Measurements from ENCODE around the gene PROM1. TPM values are rescaled to one million over a fixed set of nuclear protein-coding genes. Genes with fewer than 3 reads are reported as not detected.

The PROM1 gene
- total RNA-seq, 1 experiment from 2014 or later: 17.7 TPM

- TF ChIP-seq JUND (IDR thresholded peaks at IDR 0.05) (no peak), ATF3 (IDR thresholded peaks at IDR 0.05) (no peak), MAX (IDR thresholded peaks at IDR 0.05) (no peak), POLR2A (IDR thresholded peaks at IDR 0.05; ENCODE audit: borderline replicate concordance, extremely low read depth, insufficient read depth, insufficient read length) (no peak), SP1 (IDR thresholded peaks at IDR 0.05; ENCODE audit: low read depth) (no peak), TCF7L2 (IDR thresholded peaks at IDR 0.05; ENCODE audit: borderline replicate concordance, extremely low read depth, insufficient read depth, insufficient read length) (no peak)
Observed at GRCh38 chr4:16092682-16093319, 9.0 kb upstream of the PROM1 start (continued).

- peaks cover 91% of the 10 kb centered on the region for H3K27me3 ChIP-seq (ENCODE audit: insufficient read depth, low read length)
- ChIA-PET RAD21 (ENCODE audit: low non-redundant PET in 1 of 2, low total read pairs in 2 of 2, uncharacterized antibody in 2 of 2, unreplicated experiment in 2 of 2) (no interaction called here), CTCF (no interaction called here), POLR2A (no interaction called here)
- H3K36me3 ChIP-seq (ENCODE audit: control insufficient read depth in 1 of 2, insufficient read depth in 2 of 2, low read length in 2 of 2): no peaks in the 10 kb centered on the region
- H3K9me3 ChIP-seq (ENCODE audit: control insufficient read depth in 1 of 2, insufficient read depth in 1 of 2, low read depth in 1 of 2, low read length in 2 of 2): no peaks in the 10 kb centered on the region
- intact Hi-C loops (cut with micrococcal nuclease): no loop called here
- H3K4me2 ChIP-seq (ENCODE audit: low read length): no peak overlapping the region
- no TSS peak for BruUV-seq (replicated peaks)
- H2AFZ ChIP-seq (ENCODE audit: low read depth, low read length, poor library complexity, severe bottlenecking): no peak overlapping the region
- DNase-seq (ENCODE audit: low read depth, low spot score): no peak
- H4K20me1 ChIP-seq (ENCODE audit: insufficient read depth): no peaks in the 10 kb centered on the region
- TF ChIP-seq MAX (IDR thresholded peaks at IDR 0.05): no peak
- TF ChIP-seq SRF (IDR thresholded peaks at IDR 0.05; ENCODE audit: low read depth): no peak
- TF ChIP-seq CTCF (IDR thresholded peaks at IDR 0.05 in 2 of 3, conservative IDR thresholded peaks at IDR 0.05 in 1 of 3; ENCODE audit: borderline replicate concordance in 1 of 3, insufficient read depth in 1 of 3, low read depth in 2 of 3, low read length in 2 of 3): no peak
- TF ChIP-seq EZH2 (IDR thresholded peaks at IDR 0.05): no peak
- TF ChIP-seq CBX3 (IDR thresholded peaks at IDR 0.05; ENCODE audit: low read depth): no peak
- TF ChIP-seq EZH2phosphoT487 (IDR thresholded peaks at IDR 0.05; ENCODE audit: borderline replicate concordance): no peak
- TF ChIP-seq YY1 (IDR thresholded peaks at IDR 0.05; ENCODE audit: extremely low read depth, insufficient replicate concordance, low read depth, low read length): no peak
- TF ChIP-seq ATF3 (IDR thresholded peaks at IDR 0.05): no peak
- no peak for TF ChIP-seq POLR2AphosphoS5 (IDR thresholded peaks at IDR 0.05; ENCODE audit: low read depth, low read length)
- no peak for TF ChIP-seq RAD21 (IDR thresholded peaks at IDR 0.05; ENCODE audit: low read depth)
- no peak for TF ChIP-seq POLR2A (IDR thresholded peaks at IDR 0.05; ENCODE audit: borderline replicate concordance, extremely low read depth, insufficient read depth, insufficient read length)
- TF ChIP-seq FOSL1 (IDR thresholded peaks at IDR 0.05; ENCODE audit: low read depth): no peak
- no peak for TF ChIP-seq SP1 (IDR thresholded peaks at IDR 0.05; ENCODE audit: low read depth)
- no peak for TF ChIP-seq SIN3A (IDR thresholded peaks at IDR 0.05; ENCODE audit: low read depth)
- no peak for ATAC-seq
- H3K4me3 ChIP-seq (replicated peaks in 1 of 2; ENCODE audit: low read depth in 1 of 2, low read length in 2 of 2): no peak overlapping the region
- H3K27ac ChIP-seq (ENCODE audit: low read depth, low read length): no peak overlapping the region
- H3K9me2 ChIP-seq (ENCODE audit: insufficient read depth): no peaks in the 10 kb centered on the region
- no peaks in the 10 kb centered on the region for H3K4me1 ChIP-seq (ENCODE audit: control insufficient read depth in 1 of 2, insufficient read depth in 2 of 2, low read length in 2 of 2)
- no peaks in the 10 kb centered on the region for H3K79me2 ChIP-seq (ENCODE audit: insufficient read depth, low read length)
- H3K9ac ChIP-seq (ENCODE audit: low read length): no peak overlapping the region
Observed at GRCh38 chr4:16090096-16090705, 6.4 kb upstream of the PROM1 start.

Data from HCT116 (cell line).